Ammon's horn (tissue), 1 donor: ENCODE measurements around the gene UGT1A8.
"Not testable (repeated sequence)": the region's sequence is repeated elsewhere in the genome, so short reads cannot be mapped to it uniquely, and the experiment has no call there.

Experiments
- DNase-seq: peaks from one replicate; pipeline ENCODE4 v3.0.0-alpha.2; 2016; ENCODE audit warnings: low spot score

UGT1A8 gene

GRCh38 chr2:233639860-233640259, 22.4 kb downstream of the UGT1A8 start:
- no peak for DNase-seq

- DNase-seq, result no peak
These were observed 25.7 kb downstream of the UGT1A8 start for GRCh38 chr2:233643128-233643527.

- not testable (repeated sequence) for DNase-seq
These were observed 28.6 kb downstream of the UGT1A8 start for GRCh38 chr2:233646033-233646432.

DNA sequence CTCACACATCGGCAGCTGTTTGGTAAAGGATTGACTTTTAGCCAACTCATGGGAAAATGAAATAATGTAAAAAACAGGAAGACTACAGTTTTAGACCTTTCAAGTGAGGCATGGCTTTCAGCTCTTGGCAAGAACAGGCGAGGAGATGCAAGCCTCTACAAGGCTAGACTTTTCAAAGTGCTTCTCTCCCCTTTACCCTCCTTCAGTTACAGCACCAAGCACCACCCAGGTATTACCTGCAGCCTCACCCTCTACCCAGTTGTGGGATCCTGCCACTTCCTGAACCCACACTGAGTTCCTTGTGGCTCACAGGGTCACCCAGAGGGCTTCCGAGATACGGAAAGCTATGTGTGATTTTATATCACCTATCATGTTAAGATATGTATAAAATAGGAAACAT, 33.5 kb downstream of the UGT1A8 start:
- DNase-seq, result no peak

GRCh38 chr2:233651430-233651829, 34.0 kb downstream of the UGT1A8 start:
- DNase-seq, result no peak

DNA sequence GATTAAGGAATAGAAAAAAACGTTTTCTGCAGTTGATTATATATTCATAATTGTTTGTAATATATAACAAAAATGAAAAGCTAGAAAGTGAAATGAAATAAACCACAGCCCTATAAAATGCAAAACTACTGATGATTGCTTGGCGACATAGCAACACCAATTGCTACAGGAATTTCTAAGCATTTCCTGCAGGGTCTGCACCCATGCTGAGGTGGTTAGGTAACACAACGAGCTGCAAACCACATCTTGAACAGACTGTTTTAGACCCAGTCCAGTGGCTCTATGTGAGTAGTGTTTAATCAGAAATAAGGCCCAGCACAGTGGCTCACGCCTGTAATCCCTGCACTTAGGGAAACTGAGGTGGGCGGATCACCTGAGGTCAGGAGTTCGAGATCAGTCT, 37.1 kb downstream of the UGT1A8 start:
- no peak for DNase-seq

GRCh38 chr2:233655043-233655442, 37.6 kb downstream of the UGT1A8 start:
- DNase-seq, result no peak

DNA sequence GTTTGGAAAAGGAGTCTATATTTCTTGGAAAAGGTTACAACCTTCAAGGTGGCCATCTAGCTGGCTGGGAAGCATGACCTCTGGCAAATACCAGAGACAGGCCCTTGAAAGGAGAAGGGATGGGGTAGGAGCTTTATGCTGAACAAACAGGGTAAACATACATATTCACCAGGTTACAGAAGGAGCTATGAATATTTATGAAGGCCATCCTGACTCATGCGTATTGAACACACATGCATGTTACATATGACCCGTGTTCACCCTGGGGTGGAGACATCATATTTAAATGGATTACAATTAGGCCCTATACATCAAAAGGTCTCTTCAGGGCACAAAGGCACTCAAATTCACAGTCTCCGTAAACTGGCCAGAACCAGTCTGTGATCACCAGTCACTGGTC, 38.5 kb downstream of the UGT1A8 start:
- DNase-seq, result not testable (repeated sequence)

- DNase-seq, result no peak
These were observed 39.0 kb downstream of the UGT1A8 start for GRCh38 chr2:233656443-233656842.

GRCh38 chr2:233658610-233659009, 41.2 kb downstream of the UGT1A8 start:
- DNase-seq, result no peak

DNA sequence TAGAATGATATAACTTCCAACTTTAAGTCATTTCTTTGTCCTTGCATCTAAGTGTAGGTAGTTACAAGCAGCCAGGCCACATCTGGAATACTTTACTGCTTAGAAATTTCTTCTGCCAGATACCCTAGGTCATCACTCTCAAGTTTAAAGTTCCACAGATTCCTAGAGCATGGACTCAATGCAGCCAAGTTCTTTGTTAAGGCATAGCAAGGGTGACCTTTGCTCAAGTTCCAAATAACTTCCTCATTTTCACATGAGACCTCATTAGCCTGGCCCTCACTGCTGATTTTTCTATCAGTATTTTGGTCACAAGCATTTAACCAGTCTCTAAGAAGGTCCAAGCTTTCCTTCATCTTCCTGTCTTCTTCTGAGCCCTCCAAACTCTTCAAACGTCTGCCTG, 46.5 kb downstream of the UGT1A8 start:
- no peak for DNase-seq

DNA sequence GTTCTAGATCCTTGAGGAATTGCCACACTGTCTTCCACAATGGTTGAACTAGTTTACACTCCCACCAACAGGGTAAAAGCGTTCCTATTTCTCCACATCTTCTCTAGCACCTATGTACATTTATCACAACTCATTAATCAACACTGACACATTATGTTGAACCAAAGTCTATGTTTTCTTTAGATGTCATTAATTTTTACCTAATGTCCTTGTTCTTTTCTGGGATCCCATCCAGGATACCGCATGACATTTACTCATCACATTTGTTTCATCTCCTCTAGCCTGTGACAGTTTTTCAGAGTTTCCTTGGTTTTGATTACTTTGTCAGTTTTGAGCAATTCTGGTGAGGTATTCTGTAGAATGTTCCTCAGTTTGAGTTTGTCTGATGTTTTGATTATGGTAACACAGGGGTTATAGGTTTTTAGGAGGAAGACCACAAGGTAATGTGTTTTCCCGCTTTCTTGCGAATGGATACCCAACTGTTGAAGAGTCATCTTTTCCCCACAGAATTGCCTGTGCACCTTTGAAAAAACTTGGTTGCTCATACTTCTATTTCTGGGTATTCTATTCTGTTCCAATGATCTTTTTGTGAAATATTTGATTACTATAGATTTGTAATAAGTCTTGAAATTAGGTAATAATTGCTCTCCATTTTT, 51.3 kb downstream of the UGT1A8 start:
- no peak for DNase-seq

GRCh38 chr2:233671290-233672161, 54.1 kb downstream of the UGT1A8 start, which contains the start of gene UGT1A9:
TSS of gene UGT1A9 (plus strand) at chr2:233671898. CDS start at chr2:233671935, 37 bp downstream.
- no peak for DNase-seq

DNA sequence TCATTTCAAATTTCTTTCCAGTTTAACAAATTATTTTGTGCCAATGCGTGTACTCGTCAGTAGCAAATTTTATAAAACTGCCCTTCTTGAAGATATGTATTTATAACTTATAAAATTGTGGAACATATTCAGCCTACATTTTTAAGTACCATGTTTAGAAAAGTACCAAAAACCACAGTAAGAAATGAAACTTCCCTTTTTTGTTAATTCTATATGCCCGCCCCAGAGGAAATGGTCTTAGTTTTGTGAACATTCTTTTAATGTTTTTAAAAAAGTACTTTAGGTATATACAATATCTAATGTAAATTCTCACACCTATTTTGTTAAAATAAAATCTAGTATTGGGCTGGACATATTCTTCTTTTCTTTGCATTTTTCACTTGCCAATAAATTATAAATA, 55.5 kb downstream of the UGT1A8 start:
- no peak for DNase-seq

- no peak for DNase-seq
These were observed 56.5 kb downstream of the UGT1A8 start for GRCh38 chr2:233673896-233674295.

GRCh38 chr2:233674314-233674713, 56.9 kb downstream of the UGT1A8 start:
- DNase-seq, result no peak

DNA sequence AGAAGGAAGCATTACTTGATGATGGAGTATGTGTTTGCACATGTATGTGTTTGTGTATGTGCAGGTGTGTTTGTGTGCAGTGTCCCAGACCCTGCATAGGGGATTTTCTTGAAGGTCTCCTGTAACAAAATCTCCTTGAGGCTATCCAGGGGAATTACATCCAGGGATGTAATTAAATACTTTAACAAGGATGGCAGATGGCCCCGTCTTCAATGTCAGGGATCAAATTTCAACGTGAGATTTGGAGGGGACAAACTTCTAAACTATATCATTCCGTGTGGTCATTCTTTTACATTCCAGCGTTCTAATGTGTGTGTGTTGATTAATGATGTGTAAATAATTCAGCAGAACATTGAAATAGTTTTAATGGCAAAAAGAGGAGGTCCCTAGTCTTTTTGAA, 57.6 kb downstream of the UGT1A8 start:
- no peak for DNase-seq

DNA sequence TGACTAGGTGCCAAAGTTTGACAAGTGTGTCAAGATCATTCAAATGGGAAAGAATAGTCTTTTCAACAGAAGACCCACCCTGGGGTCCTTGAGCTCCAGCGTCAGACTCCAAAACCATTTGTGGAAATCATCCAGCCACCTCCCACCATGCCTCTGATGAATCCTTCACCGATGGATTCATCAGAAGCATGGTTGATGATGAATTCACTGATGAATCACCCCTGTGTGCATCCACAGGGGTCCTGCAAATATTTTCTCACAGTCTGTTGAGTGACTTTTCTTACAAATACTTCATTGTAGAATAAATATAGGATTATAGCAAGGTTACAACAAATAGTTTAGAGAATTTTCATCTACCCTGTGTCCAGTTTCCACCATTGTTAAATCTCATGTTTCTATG, 58.6 kb downstream of the UGT1A8 start:
- no peak for DNase-seq

GRCh38 chr2:233679196-233679595, 61.8 kb downstream of the UGT1A8 start:
- no peak for DNase-seq

GRCh38 chr2:233680361-233681045, 63.1 kb downstream of the UGT1A8 start:
- no peak for DNase-seq

DNA sequence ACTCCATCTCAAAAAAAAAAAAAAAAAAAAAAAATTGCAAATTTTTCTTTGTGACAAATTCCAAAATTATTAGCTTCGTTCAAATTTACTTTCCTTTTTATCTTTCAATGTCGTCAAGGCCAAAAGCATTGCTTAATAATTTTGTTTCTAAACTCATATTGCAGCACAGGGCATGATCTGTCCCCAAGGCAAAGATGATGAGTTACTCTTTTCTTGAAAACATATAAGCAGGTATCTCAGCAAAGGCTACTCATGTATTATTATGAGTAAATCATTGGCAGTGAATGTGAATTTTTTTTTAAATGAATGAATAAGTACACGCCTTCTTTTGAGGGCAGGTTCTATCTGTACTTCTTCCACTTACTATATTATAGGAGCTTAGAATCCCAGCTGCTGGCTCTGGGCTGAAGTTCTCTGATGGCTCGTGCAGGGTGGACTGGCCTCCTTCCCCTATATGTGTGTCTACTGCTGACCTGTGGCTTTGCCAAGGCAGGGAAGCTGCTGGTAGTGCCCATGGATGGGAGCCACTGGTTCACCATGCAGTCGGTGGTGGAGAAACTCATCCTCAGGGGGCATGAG, 64.2 kb downstream of the UGT1A8 start, which contains the start of gene UGT1A7:
UGT1A7 (plus strand) TSS at position 381 of the 579 bp plus-strand sequence; CDS start at position 418, 37 bp downstream.
- no peak for DNase-seq

DNA sequence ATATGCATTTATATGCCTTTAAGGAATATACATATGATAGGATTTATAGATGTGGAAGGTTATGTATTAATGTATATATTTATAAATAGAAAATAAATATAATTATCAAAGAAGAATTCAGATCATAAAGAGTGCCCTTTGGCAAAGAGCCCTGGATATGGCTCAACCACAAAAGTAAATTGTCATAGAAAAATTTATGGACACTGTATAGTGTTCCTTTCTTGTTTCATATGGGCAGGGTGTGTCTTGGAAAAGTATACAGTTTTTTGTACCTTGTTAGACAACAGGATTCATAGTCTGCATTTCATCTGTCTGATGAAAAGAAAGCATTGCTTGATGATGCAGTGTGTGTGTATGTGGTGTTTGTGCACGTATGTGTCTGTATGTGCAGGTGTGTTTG, 67.2 kb downstream of the UGT1A8 start:
- DNase-seq, result no peak
